ENCODE measurements around the gene MKLN1. TPM values are rescaled to one million over a fixed set of nuclear protein-coding genes. Genes with fewer than 3 reads are reported as not detected.

The MKLN1 gene
- polyA plus RNA-seq, 3 donors from 2014 or later, result 10.8 to 26.6 (median 17.5) TPM

DNA sequence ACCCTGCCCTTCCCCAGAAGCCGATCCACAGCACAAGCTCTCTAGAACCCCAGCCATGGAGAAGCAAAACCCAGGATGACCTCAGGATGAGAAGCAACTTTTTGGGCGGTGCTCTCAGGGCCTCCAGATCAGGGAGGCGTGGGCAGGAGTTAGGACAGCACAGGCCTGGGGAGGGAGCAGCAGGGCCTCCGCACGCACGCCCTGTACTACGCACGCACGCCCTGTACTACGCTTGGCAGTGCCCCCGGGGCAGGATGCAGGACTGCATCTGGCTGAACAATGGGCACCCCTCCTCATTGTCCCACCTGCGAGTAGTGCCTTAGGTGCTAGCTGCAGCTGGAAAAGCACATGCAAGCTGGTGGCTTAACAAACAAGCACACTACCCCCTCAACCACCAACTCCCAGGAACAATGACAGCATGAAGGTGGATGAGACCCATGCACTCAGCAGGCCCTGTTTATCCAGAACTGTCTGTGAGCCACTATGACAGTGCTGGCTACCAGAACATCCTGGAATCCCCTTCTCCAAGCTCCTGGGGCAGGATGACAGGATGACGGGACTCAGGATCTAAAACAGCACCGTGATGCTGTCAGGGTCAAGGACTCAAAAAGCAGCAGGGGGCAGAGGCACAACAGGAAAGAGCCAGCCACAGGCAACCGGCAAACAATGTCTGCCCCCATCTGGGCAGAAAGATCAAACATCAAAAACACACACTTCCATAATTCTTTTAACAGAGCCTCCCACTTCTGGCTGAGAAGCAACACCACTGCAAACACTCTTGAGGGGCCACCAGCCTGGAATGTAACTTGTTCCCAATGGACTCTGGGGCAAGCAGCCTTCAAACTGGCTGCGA lies 217.0 kb downstream of the MKLN1 start:
- peaks cover 0 to 3% of the 10 kb centered on the region in 2 donors for H3K4me1 Mint-ChIP-seq
- H3K4me3 Mint-ChIP-seq, result no peak overlapping the region
- H3K27me3 Mint-ChIP-seq (ENCODE audit: low read depth in 3 of 3), result peaks cover 0 to 6% (median 0%) of the 10 kb centered on the region in 3 donors
- no peaks in the 10 kb centered on the region for H3K9me3 Mint-ChIP-seq
- H3K36me3 Mint-ChIP-seq, result no peaks in the 10 kb centered on the region
- H3K27ac Mint-ChIP-seq, result no peak overlapping the region
- DNase-seq, result no peak

DNA sequence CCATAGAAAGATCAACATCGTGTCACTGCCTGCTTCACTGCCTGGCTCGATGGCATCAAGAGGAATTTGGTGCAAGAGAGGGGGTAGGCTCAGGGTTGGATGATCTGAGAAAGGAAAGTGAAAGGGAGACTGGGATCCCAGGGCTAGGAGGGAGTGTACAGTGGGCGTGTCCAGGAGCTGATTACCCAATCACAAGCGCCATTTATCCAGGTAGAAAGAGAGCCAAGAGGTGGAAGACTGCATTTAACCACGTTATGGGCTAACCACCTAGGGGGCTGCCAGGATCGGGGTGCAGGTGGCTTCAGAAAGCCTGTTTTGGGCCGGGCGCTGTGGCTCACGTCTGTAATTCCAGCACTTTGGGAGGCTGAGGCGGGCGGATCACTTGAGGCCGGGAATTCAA lies 218.4 kb downstream of the MKLN1 start:
- no peak for DNase-seq
- Mint-ChIP-seq H3K27ac (no peak overlapping the region), H3K4me3 (no peak overlapping the region), H3K36me3 (no peaks in the 10 kb centered on the region), H3K9me3 (no peaks in the 10 kb centered on the region), H3K27me3 (ENCODE audit: low read depth in 3 of 3) (peaks cover 0 to 6% (median 0%) of the 10 kb centered on the region in 3 donors), H3K4me1 (peaks cover 0 to 3% of the 10 kb centered on the region in 2 donors)

Other genes with a start within 250 kb of the MKLN1 start
- under 1 TPM in 2 of 3 donors, not detected in 1; 0.10 to 0.56 TPM for gene PODXL, start 228.8 kb downstream of the MKLN1 start, polyA plus RNA-seq

All from immature natural killer cell (primary cell).